Activated T-helper 1 cell treated with Interleukin-2 at 50 U/mL for 16 hours (primary cell): ENCODE measurements around the gene GRIP2.

ENCODE experiments used
- DNase-seq: peaks from one replicate; pipeline ENCODE4 v3.0.0-alpha.2; 2020; ENCODE audit warnings: low read depth

GRIP2 gene

GRCh38 chr3:14451844-14452739 is 88.0 kb downstream of the GRIP2 start:
- no peak for DNase-seq

DNA sequence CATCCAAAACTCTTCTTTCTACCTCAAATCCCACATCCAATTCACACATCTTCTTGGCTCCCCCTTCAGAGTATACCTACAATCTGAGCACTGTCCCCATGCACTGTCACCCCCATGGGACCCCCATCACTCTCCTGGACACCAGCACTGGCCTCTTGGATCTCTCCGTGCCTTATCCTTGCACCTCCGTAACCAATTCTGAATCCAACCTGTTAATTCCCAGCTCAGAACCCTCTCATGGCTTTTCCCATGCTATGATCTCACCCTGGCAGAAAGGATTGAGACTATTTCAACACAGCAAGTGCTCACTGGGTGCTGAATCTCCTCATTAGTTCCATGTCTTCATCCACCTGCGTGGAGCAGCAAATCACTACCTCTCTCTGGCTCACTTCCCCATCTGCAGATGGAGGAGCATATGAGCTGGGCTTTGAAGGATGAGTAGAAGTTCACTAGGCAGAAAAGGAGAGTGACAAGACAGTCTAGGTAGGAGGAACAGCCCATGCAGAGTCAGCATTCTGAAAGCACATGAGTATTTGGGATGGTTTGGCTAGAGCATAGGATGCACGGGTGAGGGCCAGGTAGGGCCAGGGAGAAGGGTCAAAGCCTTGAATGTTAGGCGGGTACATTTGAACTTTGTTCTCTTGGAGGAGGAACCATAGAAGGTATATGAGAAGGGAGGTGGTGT is 89.1 kb downstream of the GRIP2 start:
- DNase-seq: no peak

DNA sequence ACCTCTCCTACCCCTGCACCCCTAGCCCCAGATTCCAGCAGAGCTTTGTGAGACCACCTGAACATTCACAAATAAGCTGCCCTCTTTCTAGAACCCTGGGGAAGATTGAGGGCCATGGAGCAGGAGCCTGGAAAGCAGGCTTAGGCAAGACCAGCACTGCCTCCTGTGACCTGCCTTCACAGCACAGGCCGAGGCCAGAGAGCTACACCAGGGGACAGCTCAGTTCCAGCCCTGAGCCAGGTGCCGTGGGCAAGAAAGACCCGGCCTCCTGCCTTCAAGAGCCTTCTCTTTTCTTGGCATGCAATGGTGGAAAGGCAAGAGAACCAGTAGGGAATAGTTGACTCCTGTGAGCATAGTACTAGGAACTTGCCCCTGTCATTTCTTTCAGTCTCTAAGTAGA is 89.6 kb downstream of the GRIP2 start:
- no peak for DNase-seq

DNA sequence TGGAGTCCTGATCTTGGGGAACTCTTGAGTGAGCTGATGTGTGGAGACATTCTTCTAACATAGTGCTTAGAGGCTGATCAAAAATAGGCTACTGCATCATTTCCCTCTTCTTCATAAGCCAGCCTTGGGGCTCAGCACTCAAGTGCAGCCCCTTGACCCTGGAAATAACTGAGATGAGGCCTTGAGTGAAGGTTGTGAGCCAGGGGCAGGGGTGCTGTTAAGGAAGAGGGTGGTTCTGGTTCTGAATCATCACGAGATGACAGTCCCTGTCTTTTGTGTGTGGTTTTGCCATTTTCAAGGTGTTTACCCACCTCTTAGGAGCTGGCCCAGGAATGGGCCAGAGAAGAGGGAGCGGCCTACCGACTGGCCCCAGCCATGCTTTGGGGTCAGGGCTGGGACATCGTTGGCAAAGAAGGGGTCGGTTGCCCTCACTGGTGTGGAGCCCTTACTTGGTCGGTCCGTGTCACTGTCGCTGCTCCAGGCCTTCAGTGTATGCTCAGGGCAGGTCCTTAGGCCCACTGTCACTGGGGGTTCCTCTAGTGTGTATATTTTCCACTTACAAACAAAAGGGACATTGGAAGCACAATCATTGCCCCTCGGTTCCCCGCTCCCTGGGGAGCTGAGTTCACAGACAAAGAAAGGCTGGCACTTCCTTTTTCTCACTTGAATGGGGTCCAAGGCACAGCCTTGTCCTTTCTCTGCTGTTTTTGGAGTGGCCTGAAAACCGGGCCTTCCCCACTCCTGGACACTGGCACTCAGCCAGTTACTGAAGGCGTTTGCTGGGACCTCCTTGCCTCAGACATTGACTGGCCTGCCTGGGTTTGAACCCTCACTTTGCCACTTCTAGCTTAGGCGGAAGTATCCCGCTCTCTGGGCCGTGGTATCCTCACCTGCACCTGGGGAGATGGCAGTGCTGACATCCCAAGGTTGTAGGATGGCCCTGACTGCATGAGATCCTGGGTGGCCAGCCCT is 91.1 kb downstream of the GRIP2 start:
- no peak for DNase-seq

- DNase-seq: no peak
Observed at GRCh38 chr3:14448063-14448462, 92.1 kb downstream of the GRIP2 start.

DNA sequence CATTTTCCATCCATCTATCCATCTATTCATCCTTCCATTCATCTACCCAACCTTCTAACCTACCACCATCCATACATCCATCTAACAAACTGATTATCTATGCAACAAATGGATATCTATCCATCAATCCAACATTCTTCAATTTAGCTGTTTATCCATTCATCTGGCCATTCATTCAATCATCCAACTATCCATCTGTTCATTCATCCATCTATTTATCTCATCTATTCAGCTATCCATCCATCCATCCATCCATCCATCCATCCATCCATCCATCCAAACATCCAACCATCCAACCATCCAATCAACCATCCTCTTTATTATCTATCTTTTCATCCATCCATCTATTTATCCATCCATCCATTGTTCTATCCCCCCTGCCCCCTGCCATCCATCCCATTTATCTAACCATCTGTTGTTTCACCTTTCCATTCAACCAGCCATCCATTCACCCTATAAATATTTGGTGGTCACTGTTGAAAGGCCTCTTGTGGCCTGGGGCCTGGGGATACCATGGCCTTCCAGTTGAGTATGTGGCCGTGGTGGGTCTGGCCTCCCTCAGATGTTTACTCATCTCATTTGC is 93.1 kb downstream of the GRIP2 start:
- DNase-seq: no peak

DNA sequence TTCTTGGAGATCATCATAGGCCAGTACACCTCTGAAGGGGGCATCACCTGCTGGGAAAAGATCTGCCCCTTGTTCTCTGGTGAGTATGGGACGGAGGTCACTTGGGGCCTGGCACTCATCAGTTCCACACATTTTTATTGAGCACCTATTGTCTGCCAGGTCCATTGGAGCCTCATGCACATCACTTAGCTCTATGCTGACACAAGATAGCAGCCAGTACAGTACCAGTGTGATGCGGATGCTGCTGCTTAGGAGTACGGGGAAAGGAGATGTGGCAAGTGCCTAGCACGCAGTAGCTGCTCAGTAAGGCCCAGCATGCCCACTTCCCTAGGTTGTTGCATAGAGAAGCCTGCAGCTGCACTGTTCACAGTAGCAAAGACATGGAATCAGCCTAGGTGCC is 94.4 kb downstream of the GRIP2 start:
- DNase-seq: no peak

GRCh38 chr3:14444380-14444779 is 95.8 kb downstream of the GRIP2 start:
- no peak for DNase-seq

GRCh38 chr3:14441920-14442300 is 98.2 kb downstream of the GRIP2 start:
- no peak for DNase-seq

GRCh38 chr3:14441240-14441919 is 98.8 kb downstream of the GRIP2 start:
- no peak for DNase-seq

GRCh38 chr3:14440531-14441239 is 99.5 kb downstream of the GRIP2 start:
- no peak for DNase-seq

DNA sequence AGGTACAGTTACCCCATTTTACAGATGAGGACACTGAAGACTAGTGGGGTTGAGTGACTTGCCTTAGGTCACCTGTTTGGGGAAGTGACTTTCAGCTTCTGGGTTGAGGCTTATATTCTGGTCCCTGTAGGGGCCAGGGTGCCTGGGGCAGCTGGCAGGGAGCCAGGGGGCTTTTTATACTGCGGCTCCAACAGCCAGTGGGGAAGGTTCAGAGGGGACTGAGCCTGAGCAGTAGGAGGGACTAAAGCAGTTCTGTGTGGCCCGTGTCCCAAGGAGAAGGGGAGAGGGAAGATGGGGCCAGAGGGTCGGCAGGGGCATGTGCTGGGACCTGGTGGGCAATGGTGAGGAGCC is 100.0 kb downstream of the GRIP2 start:
- DNase-seq: no peak

DNA sequence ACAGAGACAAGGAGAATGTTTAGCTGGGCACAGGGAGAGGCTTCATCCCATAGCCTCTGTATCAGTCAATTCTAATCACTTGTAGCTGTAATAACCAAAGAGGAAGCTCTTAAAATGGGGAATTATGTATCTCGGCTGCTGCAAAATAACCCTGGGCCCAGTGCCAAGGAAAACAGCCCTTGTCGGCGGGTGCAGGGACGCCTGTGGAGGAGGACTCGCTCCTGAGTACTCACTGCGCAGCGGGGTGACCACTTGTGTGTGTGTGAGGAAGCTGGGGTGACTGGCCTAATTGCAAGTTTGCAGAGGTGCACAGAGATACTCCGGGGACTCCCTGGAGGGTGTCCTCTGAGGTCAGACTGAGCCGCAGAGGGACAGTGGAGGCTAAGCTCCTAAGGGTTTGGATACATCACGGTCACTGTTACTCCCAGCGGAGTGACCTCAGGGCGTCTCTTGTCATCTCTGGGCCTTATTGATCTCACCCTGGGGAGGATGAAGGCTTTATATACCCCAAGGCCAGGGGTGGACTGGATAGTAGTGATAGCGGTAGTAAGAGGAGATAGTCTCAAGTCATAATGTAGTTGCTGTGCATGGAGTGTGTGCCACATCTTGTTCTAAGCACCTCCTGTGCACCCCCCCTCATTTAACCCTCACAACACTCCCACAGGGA is 100.5 kb downstream of the GRIP2 start:
- no peak for DNase-seq
